ENCODE results near the gene BACH2.
"Not testable (repeated sequence)": the region's sequence is repeated elsewhere in the genome, so short reads cannot be mapped to it uniquely, and the experiment has no call there.

BACH2 gene

DNA sequence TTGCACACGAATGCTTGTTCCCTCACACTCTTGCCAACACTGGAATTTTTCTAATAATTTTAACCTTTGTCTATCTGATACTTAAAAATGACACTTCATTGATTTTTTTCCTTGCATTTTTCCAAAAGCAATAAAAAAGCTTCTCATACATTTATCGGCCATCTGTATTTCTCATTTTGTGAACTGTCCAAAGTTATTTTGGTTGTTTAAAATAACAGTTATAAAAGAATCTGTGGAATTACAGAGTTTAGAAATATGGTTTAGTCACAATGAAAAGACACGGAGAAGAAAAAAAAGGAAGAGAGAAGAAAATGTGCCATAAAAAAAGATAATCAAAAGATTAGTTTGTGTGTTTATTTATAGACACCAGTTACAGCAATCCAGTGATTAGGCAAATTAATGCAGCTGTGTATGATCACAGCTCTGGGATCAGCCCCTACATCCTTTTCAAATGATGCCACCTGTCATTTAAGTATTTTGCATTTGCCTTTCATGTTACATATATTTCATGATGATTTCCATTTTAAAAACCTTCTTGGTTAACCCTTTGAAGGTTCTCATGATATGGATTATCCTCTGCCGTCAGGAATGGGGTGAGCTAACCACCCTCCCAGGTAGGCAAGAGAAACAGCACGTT lies 171.7 kb downstream of the BACH2 start:
- no peak overlapping the region for H3K27ac ChIP-seq
- TF ChIP-seq CTCF (conservative IDR thresholded peaks at IDR 0.05) (no peak), ZFX (IDR thresholded peaks at IDR 0.05) (no peak)

DNA sequence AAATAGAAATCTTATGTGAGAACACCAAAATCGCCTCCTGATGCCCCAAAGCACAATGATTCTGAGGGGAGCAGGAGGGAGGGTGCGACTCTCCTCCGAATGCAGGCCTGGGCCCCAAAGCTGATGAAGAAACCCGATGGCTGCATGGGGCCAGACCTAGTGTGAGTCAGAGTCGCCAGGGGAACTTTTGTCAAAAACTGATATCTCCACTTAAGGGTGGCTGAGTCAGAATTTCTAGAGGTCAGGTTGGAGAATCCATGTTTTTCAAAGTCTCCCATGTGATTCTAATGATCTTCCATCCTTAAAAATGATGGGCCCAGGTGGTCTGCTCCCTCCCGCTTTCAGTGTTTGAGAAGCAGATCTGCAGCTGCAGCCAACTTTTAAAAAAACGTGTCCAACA lies 172.8 kb downstream of the BACH2 start:
- no peak for TF ChIP-seq CTCF (conservative IDR thresholded peaks at IDR 0.05)
- TF ChIP-seq ZFX (IDR thresholded peaks at IDR 0.05), result no peak
- H3K27ac ChIP-seq, result no peak overlapping the region

- TF ChIP-seq CTCF (conservative IDR thresholded peaks at IDR 0.05), result no peak
- no peak overlapping the region for H3K27ac ChIP-seq
These were observed 174.7 kb downstream of the BACH2 start for GRCh38 chr6:90121982-90122381.

DNA sequence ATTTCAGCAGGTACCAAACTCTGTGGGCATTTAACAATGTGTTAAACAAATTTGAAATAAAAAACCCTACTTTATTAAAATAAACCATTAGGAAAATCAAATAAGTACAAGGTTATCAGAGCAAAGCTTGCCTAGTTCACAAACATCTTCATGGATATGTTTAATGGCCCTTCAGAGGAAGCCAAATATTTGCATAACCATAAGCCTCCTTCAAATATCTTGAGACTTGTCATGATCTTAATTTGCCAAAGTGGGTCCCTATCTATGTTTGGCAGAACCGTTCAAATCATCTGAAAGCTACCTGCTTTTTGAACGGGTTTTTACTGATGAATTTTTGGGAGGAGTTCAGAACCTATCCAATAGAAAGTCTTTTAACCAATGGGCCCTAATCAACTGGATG lies 176.3 kb downstream of the BACH2 start:
- TF ChIP-seq CTCF (conservative IDR thresholded peaks at IDR 0.05) (no peak), ZFX (IDR thresholded peaks at IDR 0.05) (no peak)
- no peak overlapping the region for H3K27ac ChIP-seq

- no peak for TF ChIP-seq CTCF (conservative IDR thresholded peaks at IDR 0.05)
- TF ChIP-seq ZFX (IDR thresholded peaks at IDR 0.05), result no peak
- H3K27ac ChIP-seq, result no peak overlapping the region
These were observed 177.0 kb downstream of the BACH2 start for GRCh38 chr6:90119618-90120017.

DNA sequence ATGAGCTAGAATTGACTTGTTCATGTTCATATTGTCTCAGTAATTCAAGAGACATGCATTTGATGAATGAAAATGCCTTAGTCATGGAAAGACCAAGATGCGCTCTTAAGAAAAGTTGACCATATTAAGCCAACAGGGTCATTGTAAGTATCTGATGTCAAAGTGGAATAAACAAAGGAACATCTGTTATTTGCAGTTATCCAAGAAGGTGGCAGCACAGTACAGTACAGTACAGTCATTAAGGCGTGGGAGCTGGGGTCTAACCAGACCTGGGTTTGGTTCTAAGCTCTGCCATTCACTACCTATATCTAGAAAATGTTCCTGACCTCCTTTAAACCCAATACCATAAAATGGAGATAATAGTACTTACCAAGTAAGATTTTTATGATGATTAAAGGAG lies 178.1 kb downstream of the BACH2 start:
- TF ChIP-seq ZFX (IDR thresholded peaks at IDR 0.05), result no peak
- TF ChIP-seq CTCF (conservative IDR thresholded peaks at IDR 0.05), result no peak
- H3K27ac ChIP-seq, result no peak overlapping the region

DNA sequence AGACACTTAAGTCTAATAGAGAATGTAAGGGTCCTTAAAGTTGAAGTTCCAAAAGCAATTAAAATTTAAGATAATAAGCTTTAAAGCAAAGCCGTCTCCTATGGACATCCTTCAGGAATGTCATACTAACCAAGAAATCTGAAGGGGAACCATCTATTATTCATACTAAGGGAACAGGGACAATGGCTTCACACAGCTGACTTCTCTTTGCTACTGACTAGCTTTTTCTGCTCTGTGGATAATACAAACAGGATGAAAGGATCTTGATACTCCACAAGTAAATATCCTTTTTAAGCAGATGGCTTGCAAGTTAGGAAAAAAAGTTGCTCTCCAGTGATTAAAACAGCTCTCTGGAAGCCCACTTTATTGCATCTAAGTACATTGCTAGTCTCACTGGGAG lies 178.6 kb downstream of the BACH2 start:
- no peak overlapping the region for H3K27ac ChIP-seq
- TF ChIP-seq ZFX (IDR thresholded peaks at IDR 0.05), result no peak

DNA sequence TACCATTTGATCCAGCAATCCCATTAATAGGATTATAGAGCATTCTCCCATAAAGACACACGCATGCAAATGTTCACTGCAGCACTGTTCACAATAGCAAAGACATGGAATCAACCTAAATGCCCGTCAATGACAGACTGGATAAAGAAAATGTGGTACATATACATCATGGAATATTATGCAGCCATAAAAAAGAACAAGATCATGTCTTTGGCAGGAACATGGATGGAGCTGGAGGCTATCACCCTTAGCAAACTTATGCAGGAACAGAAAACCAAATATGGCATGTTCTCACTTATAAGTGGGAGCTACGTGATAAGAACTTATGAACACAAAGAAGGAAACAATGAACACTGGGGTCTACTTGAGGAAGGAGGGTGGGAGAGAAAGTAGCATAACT lies 180.5 kb downstream of the BACH2 start:
- H3K27ac ChIP-seq, result not testable (repeated sequence)

All from C4-2B (cell line).